Smooth muscle cell (in vitro differentiated cells): ENCODE measurements around the gene BCL2L13. TPM values are rescaled to one million over a fixed set of nuclear protein-coding genes. Genes with fewer than 3 reads are reported as not detected.

ENCODE experiments used
- DNase-seq: peaks from one replicate; lab custom pipeline; 2025; ENCODE audit not compliant: unreplicated experiment; lab: John Stamatoyannopoulos, UW
- H2AFZ ChIP-seq: fragments of 200-600 bp; sonication (generic); 2 replicates; pipeline ENCODE4 v1.6.0; 2016; ENCODE audit warnings: antibody characterized with exemption, low read depth, mild to moderate bottlenecking
- H3F3A ChIP-seq: fragments of 200-600 bp; sonication (generic); 2 replicates; pipeline ENCODE4 v1.6.0; 2017; ENCODE audit warnings: antibody characterized with exemption, low read depth
- H3K27ac ChIP-seq: fragments of 200-600 bp; sonication (generic); 2 replicates; pipeline ENCODE4 v1.5.1; 2016; ENCODE audit warnings: low read depth, mild to moderate bottlenecking
- H3K27me3 ChIP-seq: fragments of 200-600 bp; sonication (generic); 2 replicates; pipeline ENCODE4 v1.6.1; 2016; ENCODE audit warnings: low read depth, mild to moderate bottlenecking
- H3K36me3 ChIP-seq: fragments of 200-600 bp; sonication (generic); 2 replicates; pipeline ENCODE4 v1.5.1; 2016; ENCODE audit warnings: low read depth
- H3K4me1 ChIP-seq: fragments of 200-600 bp; sonication (generic); 2 replicates; pipeline ENCODE4 v1.5.1; 2016; ENCODE audit warnings: low read depth
- H3K4me2 ChIP-seq: fragments of 200-600 bp; sonication (generic); 2 replicates; pipeline ENCODE4 v1.6.0; 2016; ENCODE audit warnings: mild to moderate bottlenecking
- H3K4me3 ChIP-seq: fragments of 200-600 bp; sonication (generic); 2 replicates; pipeline ENCODE4 v1.5.1; 2016; ENCODE audit warnings: mild to moderate bottlenecking
- H3K79me2 ChIP-seq: fragments of 200-600 bp; sonication (generic); 2 replicates; pipeline ENCODE4 v1.6.0; 2016; ENCODE audit warnings: low read depth, mild to moderate bottlenecking
- H3K9ac ChIP-seq: fragments of 200-600 bp; sonication (generic); 2 replicates; pipeline ENCODE4 v1.6.0; 2016; ENCODE audit warnings: low read depth
- H3K9me3 ChIP-seq: fragments of 200-600 bp; sonication (generic); replicated peaks from 2 replicates; pipeline ENCODE4 v1.5.1; 2016; ENCODE audit warnings: low read depth
- H4K20me1 ChIP-seq: fragments of 200-600 bp; sonication (generic); 2 replicates; pipeline ENCODE4 v1.6.0; 2016; ENCODE audit warnings: low read depth
- WGBS: methylation state at CpG from one replicate; pipeline ENCODE4 v1.1.7; 2016; ENCODE audit warnings: low lambda C conversion rate; 5-methylcytosine and 5-hydroxymethylcytosine counted together
- polyA plus RNA-seq: library from polyadenylated mRNA; unstranded; fragments of >200 nt; fragmentation: Nextera tagmentation; extraction: Ambion mirVana; gene quantifications from 2 replicates; pipeline ENCODE4 v1.2.1, GENCODE V29; 2016
- total RNA-seq: library from RNA; depleted of rRNA; stranded (reverse); fragments of >200 nt; gene quantifications from 2 replicates; pipeline ENCODE4 v1.2.3, GENCODE V29; 2014
- TF ChIP-seq, protein P1 (sequence below): fragments of 200-600 bp; sonication (generic); IDR thresholded peaks from 2 replicates; pipeline ENCODE4 v1.5.1; 2017; ENCODE audit warnings: borderline replicate concordance, mild to moderate bottlenecking, antibody characterized with exemption; ENCODE audit not compliant: insufficient read depth, poor library complexity, severe bottlenecking

Gene BCL2L13
- total and polyA plus RNA-seq, 2 experiments from 2014 or later = 16.7 to 27.0 TPM

DNA sequence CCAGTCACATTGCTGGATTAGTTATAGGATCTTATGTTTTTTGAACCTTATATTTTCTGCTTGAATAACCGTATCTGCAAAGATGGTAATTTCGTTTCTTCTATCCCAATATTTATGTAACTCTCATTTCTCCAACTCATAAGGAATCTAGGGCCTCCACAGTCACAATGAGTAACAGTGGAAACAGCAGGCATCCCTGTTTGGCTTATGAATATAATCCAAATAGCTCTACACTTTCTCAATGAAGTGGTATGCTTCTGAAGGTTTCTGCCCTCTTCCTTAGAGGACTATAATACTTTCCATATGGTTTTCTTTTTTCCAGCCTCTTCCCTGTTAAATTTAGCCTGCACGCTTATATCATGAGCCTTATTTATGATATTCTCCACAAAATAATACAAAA, 26.5 kb upstream of the BCL2L13 start:
- Histone ChIP-seq H3K9me3 (no peaks in the 10 kb centered on the region), H3K36me3 (peaks cover 14% of the 10 kb centered on the region), H3K27ac (no peak overlapping the region), H3K79me2 (peaks cover 22% of the 10 kb centered on the region), H3K4me1 (no peaks in the 10 kb centered on the region), H3F3A (no peaks in the 10 kb centered on the region), H3K4me2 (no peak overlapping the region), H3K27me3 (no peaks in the 10 kb centered on the region), H2AFZ (no peak overlapping the region), H4K20me1 (peaks cover 60% of the 10 kb centered on the region), H3K9ac (no peak overlapping the region), H3K4me3 (no peak overlapping the region)
- WGBS = 97% methylated on average over 3 of the region's 3 CpGs
- TF ChIP-seq, protein P1, sequence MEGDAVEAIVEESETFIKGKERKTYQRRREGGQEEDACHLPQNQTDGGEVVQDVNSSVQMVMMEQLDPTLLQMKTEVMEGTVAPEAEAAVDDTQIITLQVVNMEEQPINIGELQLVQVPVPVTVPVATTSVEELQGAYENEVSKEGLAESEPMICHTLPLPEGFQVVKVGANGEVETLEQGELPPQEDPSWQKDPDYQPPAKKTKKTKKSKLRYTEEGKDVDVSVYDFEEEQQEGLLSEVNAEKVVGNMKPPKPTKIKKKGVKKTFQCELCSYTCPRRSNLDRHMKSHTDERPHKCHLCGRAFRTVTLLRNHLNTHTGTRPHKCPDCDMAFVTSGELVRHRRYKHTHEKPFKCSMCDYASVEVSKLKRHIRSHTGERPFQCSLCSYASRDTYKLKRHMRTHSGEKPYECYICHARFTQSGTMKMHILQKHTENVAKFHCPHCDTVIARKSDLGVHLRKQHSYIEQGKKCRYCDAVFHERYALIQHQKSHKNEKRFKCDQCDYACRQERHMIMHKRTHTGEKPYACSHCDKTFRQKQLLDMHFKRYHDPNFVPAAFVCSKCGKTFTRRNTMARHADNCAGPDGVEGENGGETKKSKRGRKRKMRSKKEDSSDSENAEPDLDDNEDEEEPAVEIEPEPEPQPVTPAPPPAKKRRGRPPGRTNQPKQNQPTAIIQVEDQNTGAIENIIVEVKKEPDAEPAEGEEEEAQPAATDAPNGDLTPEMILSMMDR = no peak
- no peak for DNase-seq

DNA sequence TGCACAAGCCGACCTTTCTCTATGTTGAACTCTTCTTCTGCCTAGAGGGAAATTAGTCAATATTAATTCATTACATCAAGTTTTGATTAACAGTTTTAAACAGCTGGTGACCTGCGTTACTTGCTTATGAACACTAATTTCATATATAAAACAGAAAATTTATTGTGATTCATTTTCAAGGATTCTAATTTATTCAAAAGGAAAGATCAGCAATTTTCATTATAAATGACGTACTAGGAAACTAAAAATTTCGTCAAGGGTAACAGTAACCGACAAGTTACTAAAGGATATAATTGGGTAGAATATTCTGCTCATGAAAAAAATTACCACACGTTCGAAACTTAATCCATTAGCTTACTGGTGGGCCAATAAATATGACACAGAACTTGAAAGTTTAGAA, 25.3 kb upstream of the BCL2L13 start:
- Histone ChIP-seq H2AFZ (no peak overlapping the region), H3K27me3 (no peaks in the 10 kb centered on the region), H3K4me1 (no peaks in the 10 kb centered on the region), H3K36me3 (peaks cover 14% of the 10 kb centered on the region), H3K27ac (no peak overlapping the region), H4K20me1 (peaks cover 48% of the 10 kb centered on the region), H3K79me2 (peaks cover 27% of the 10 kb centered on the region), H3F3A (no peaks in the 10 kb centered on the region), H3K9ac (no peak overlapping the region), H3K4me2 (no peak overlapping the region), H3K4me3 (no peak overlapping the region), H3K9me3 (no peaks in the 10 kb centered on the region)
- TF ChIP-seq, protein P1 = no peak
- DNase-seq = no peak
- 98% methylated on average over 7 of the region's 7 CpGs for WGBS

DNA sequence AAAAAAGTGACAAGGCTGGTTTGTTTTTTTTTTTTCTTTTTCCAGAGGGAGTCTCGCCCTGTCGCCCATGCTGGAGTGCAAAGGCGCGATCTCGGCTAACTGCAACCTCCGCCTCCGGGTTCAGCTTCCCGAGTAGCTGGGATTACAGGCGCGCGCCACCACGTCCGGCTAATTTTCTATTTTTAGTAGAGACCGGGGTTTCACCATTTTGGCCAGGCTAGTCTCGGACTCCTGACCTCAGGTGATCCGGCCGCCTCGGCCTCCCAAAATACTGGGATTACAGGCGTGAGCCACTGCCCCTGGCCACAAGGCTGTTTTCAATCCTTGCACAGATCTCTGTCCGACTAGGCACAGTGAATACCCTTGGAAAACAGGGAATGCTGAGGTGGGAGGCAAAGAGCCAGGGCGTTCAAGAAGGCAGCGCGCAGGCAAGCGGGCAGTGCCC, 10.6 kb upstream of the BCL2L13 start:
- Histone ChIP-seq H3F3A (no peaks in the 10 kb centered on the region), H3K4me2 (peak overlapping the region; percentile 98), H3K9me3 (no peaks in the 10 kb centered on the region), H3K79me2 (peaks cover 56% of the 10 kb centered on the region), H3K27me3 (no peaks in the 10 kb centered on the region), H3K4me1 (peaks cover 13% of the 10 kb centered on the region), H3K27ac (peak overlapping the region; percentile 94), H3K4me3 (peak overlapping the region; percentile 91), H2AFZ (peak overlapping the region; percentile 93), H4K20me1 (peaks cover 41% of the 10 kb centered on the region), H3K36me3 (no peaks in the 10 kb centered on the region), H3K9ac (peak overlapping the region; percentile 98)
- DNase-seq = no peak
- TF ChIP-seq, protein P1 = no peak
- WGBS = 23% methylated on average over 24 of the region's 24 CpGs

GRCh38 chr22:17628406-17629172, 10.0 kb upstream of the BCL2L13 start, which contains the start of gene ATP6V1E1:
TSS of gene ATP6V1E1 (minus strand) at chr22:17628749. CDS start at chr22:17628635, 114 bp downstream.
- peaks cover 13% of the 10 kb centered on the region for H3K4me1 ChIP-seq
- no peaks in the 10 kb centered on the region for H3K9me3 ChIP-seq
- no peaks in the 10 kb centered on the region for H3K36me3 ChIP-seq
- peaks cover 35% of the 10 kb centered on the region for H4K20me1 ChIP-seq
- peak within 1 kb of the TSS; percentile 91 for H3K4me3 ChIP-seq
- no peaks in the 10 kb centered on the region for H3F3A ChIP-seq
- peak; percentile 65 for DNase-seq
- peak within 1 kb of the TSS; percentile 93 for H2AFZ ChIP-seq
- H3K79me2 ChIP-seq = peaks cover 49% of the 10 kb centered on the region
- TF ChIP-seq, protein P1 = no peak
- no peaks in the 10 kb centered on the region for H3K27me3 ChIP-seq
- H3K27ac ChIP-seq = peak within 1 kb of the TSS; percentile 94
- H3K9ac ChIP-seq = peak within 1 kb of the TSS; percentile 98
- peak within 1 kb of the TSS; percentile 98 for H3K4me2 ChIP-seq
- WGBS = 1% methylated on average over 45 of the region's 45 CpGs
